ENCODE results near the gene MRPL2.

- TF ChIP-seq CTCF (conservative IDR thresholded peaks at IDR 0.05 in 1 of 2, IDR thresholded peaks at IDR 0.05 in 1 of 2; ENCODE audit: low read depth in 1 of 2, low read length in 2 of 2), result no peak
- TF ChIP-seq EZH2 (IDR thresholded peaks at IDR 0.05; ENCODE audit: low read length, missing control alignments), result no peak
These were observed 32.3 kb upstream of the MRPL2 start for GRCh38 chr6:43091436-43091991.

Measured in fibroblast of lung (primary cell).